ENCODE results near the gene FOXJ3.
A peak's percentile ranks its signal among the peaks of the same experiment; 100 is the strongest.

Gene FOXJ3

GRCh38 chr1:42184616-42185015 lies 150.4 kb downstream of the FOXJ3 start:
- H3K9ac ChIP-seq (ENCODE audit: low read length in 5 of 5), result no peak overlapping the region
- H3K4me3 ChIP-seq (ENCODE audit: low read depth in 1 of 5, low read length in 5 of 5), result no peak overlapping the region
- peaks cover 0 to 12% (median 8%) of the 10 kb centered on the region in 5 donors for H3K4me1 ChIP-seq (ENCODE audit: control insufficient read depth in 5 of 5, insufficient read depth in 5 of 5, low read length in 5 of 5)
- no peaks in the 10 kb centered on the region for H3K9me3 ChIP-seq (ENCODE audit: control insufficient read depth in 5 of 5, low read length in 5 of 5)
- H3K36me3 ChIP-seq (ENCODE audit: control insufficient read depth in 5 of 5, insufficient read depth in 5 of 5, low read length in 5 of 5), result peaks cover 26 to 75% (median 41%) of the 10 kb centered on the region in 5 donors
- no peak overlapping the region for H3K27ac ChIP-seq (ENCODE audit: low read depth, low read length)
- no peaks in the 10 kb centered on the region for H3K27me3 ChIP-seq (ENCODE audit: control insufficient read depth in 5 of 5, insufficient read depth in 4 of 5, low read length in 5 of 5)

GRCh38 chr1:42183957-42184268 lies 151.1 kb downstream of the FOXJ3 start:
- peaks cover 30 to 72% (median 34%) of the 10 kb centered on the region in 5 donors for H3K36me3 ChIP-seq (ENCODE audit: control insufficient read depth in 5 of 5, insufficient read depth in 5 of 5, low read length in 5 of 5)

GRCh38 chr1:42183210-42183956 lies 151.7 kb downstream of the FOXJ3 start:
- H3K27me3 ChIP-seq (ENCODE audit: control insufficient read depth in 5 of 5, insufficient read depth in 4 of 5, low read length in 5 of 5), result no peaks in the 10 kb centered on the region
- H3K9ac ChIP-seq (ENCODE audit: low read length in 5 of 5), result no peak overlapping the region
- no peaks in the 10 kb centered on the region for H3K9me3 ChIP-seq (ENCODE audit: control insufficient read depth in 5 of 5, low read length in 5 of 5)
- H3K4me3 ChIP-seq (ENCODE audit: low read depth in 1 of 5, low read length in 5 of 5), result no peak overlapping the region
- peaks cover 0 to 23% (median 19%) of the 10 kb centered on the region in 5 donors for H3K4me1 ChIP-seq (ENCODE audit: control insufficient read depth in 5 of 5, insufficient read depth in 5 of 5, low read length in 5 of 5)
- H3K36me3 ChIP-seq (ENCODE audit: control insufficient read depth in 5 of 5, insufficient read depth in 5 of 5, low read length in 5 of 5), result peaks cover 26 to 67% (median 29%) of the 10 kb centered on the region in 5 donors
- no peak overlapping the region for H3K27ac ChIP-seq (ENCODE audit: low read depth, low read length)

More at GRCh38 chr1:42183957-42184268, 151.1 kb downstream of the FOXJ3 start:
- Histone ChIP-seq H3K4me1 (ENCODE audit: control insufficient read depth in 5 of 5, insufficient read depth in 5 of 5, low read length in 5 of 5) (peaks cover 0 to 19% (median 15%) of the 10 kb centered on the region in 5 donors), H3K27ac (ENCODE audit: low read depth, low read length) (no peak overlapping the region), H3K9ac (ENCODE audit: low read length in 5 of 5) (no peak overlapping the region), H3K9me3 (ENCODE audit: control insufficient read depth in 5 of 5, low read length in 5 of 5) (no peaks in the 10 kb centered on the region), H3K27me3 (ENCODE audit: control insufficient read depth in 5 of 5, insufficient read depth in 4 of 5, low read length in 5 of 5) (no peaks in the 10 kb centered on the region), H3K4me3 (ENCODE audit: low read depth in 1 of 5, low read length in 5 of 5) (no peak overlapping the region)

GRCh38 chr1:42181687-42182086 lies 153.3 kb downstream of the FOXJ3 start:
- H3K9ac ChIP-seq (ENCODE audit: low read length in 5 of 5), result no peak overlapping the region
- H3K27ac ChIP-seq (ENCODE audit: low read depth, low read length), result no peak overlapping the region
- no peaks in the 10 kb centered on the region for H3K9me3 ChIP-seq (ENCODE audit: control insufficient read depth in 5 of 5, low read length in 5 of 5)
- no peaks in the 10 kb centered on the region for H3K27me3 ChIP-seq (ENCODE audit: control insufficient read depth in 5 of 5, insufficient read depth in 4 of 5, low read length in 5 of 5)
- H3K4me3 ChIP-seq (ENCODE audit: low read depth in 1 of 5, low read length in 5 of 5), result no peak overlapping the region
- H3K36me3 ChIP-seq (ENCODE audit: control insufficient read depth in 5 of 5, insufficient read depth in 5 of 5, low read length in 5 of 5), result peaks cover 18 to 55% (median 21%) of the 10 kb centered on the region in 5 donors
- peaks cover 0 to 35% (median 21%) of the 10 kb centered on the region in 5 donors for H3K4me1 ChIP-seq (ENCODE audit: control insufficient read depth in 5 of 5, insufficient read depth in 5 of 5, low read length in 5 of 5)

GRCh38 chr1:42179900-42180329 lies 155.1 kb downstream of the FOXJ3 start:
- no peak overlapping the region for H3K9ac ChIP-seq (ENCODE audit: low read length in 5 of 5)
- no peak overlapping the region for H3K4me3 ChIP-seq (ENCODE audit: low read depth in 1 of 5, low read length in 5 of 5)
- peaks cover 7 to 42% (median 18%) of the 10 kb centered on the region in 5 donors for H3K36me3 ChIP-seq (ENCODE audit: control insufficient read depth in 5 of 5, insufficient read depth in 5 of 5, low read length in 5 of 5)
- H3K27ac ChIP-seq (ENCODE audit: low read depth, low read length), result peak overlapping the region; percentile 31
- peaks cover 0 to 35% (median 20%) of the 10 kb centered on the region in 5 donors for H3K4me1 ChIP-seq (ENCODE audit: control insufficient read depth in 5 of 5, insufficient read depth in 5 of 5, low read length in 5 of 5)
- H3K27me3 ChIP-seq (ENCODE audit: control insufficient read depth in 5 of 5, insufficient read depth in 4 of 5, low read length in 5 of 5), result no peaks in the 10 kb centered on the region
- H3K9me3 ChIP-seq (ENCODE audit: control insufficient read depth in 5 of 5, low read length in 5 of 5), result no peaks in the 10 kb centered on the region

GRCh38 chr1:42179275-42179674 lies 155.8 kb downstream of the FOXJ3 start:
- Histone ChIP-seq H3K9ac (ENCODE audit: low read length in 5 of 5) (no peak overlapping the region), H3K36me3 (ENCODE audit: control insufficient read depth in 5 of 5, insufficient read depth in 5 of 5, low read length in 5 of 5) (peaks cover under 1 to 36% (median 14%) of the 10 kb centered on the region in 5 donors), H3K9me3 (ENCODE audit: control insufficient read depth in 5 of 5, low read length in 5 of 5) (no peaks in the 10 kb centered on the region), H3K27ac (ENCODE audit: low read depth, low read length) (peak overlapping the region; percentile 32), H3K4me3 (ENCODE audit: low read depth in 1 of 5, low read length in 5 of 5) (no peak overlapping the region), H3K4me1 (ENCODE audit: control insufficient read depth in 5 of 5, insufficient read depth in 5 of 5, low read length in 5 of 5) (peaks cover 0 to 39% (median 16%) of the 10 kb centered on the region in 5 donors), H3K27me3 (ENCODE audit: control insufficient read depth in 5 of 5, insufficient read depth in 4 of 5, low read length in 5 of 5) (no peaks in the 10 kb centered on the region)

GRCh38 chr1:42178249-42178648 lies 156.8 kb downstream of the FOXJ3 start:
- H3K36me3 ChIP-seq (ENCODE audit: control insufficient read depth in 5 of 5, insufficient read depth in 5 of 5, low read length in 5 of 5), result peaks cover 0 to 29% (median 10%) of the 10 kb centered on the region in 5 donors
- H3K27ac ChIP-seq (ENCODE audit: low read depth, low read length), result peak overlapping the region; percentile 33
- no peaks in the 10 kb centered on the region for H3K27me3 ChIP-seq (ENCODE audit: control insufficient read depth in 5 of 5, insufficient read depth in 4 of 5, low read length in 5 of 5)
- H3K9me3 ChIP-seq (ENCODE audit: control insufficient read depth in 5 of 5, low read length in 5 of 5), result no peaks in the 10 kb centered on the region
- peak overlapping the region in 1 of 5 donors; percentile 27 for H3K9ac ChIP-seq (ENCODE audit: low read length in 5 of 5)
- H3K4me3 ChIP-seq (ENCODE audit: low read depth in 1 of 5, low read length in 5 of 5), result no peak overlapping the region
- H3K4me1 ChIP-seq (ENCODE audit: control insufficient read depth in 5 of 5, insufficient read depth in 5 of 5, low read length in 5 of 5), result peaks cover 0 to 49% (median 26%) of the 10 kb centered on the region in 5 donors

GRCh38 chr1:42177541-42177981 lies 157.5 kb downstream of the FOXJ3 start:
- H3K9ac ChIP-seq (ENCODE audit: low read length in 5 of 5), result no peak overlapping the region
- no peaks in the 10 kb centered on the region for H3K27me3 ChIP-seq (ENCODE audit: control insufficient read depth in 5 of 5, insufficient read depth in 4 of 5, low read length in 5 of 5)
- H3K4me3 ChIP-seq (ENCODE audit: low read depth in 1 of 5, low read length in 5 of 5), result no peak overlapping the region
- H3K27ac ChIP-seq (ENCODE audit: low read depth, low read length), result peak overlapping the region; percentile 33
- H3K36me3 ChIP-seq (ENCODE audit: control insufficient read depth in 5 of 5, insufficient read depth in 5 of 5, low read length in 5 of 5), result peaks cover 0 to 29% (median 10%) of the 10 kb centered on the region in 5 donors
- peaks cover 0 to 55% (median 33%) of the 10 kb centered on the region in 5 donors for H3K4me1 ChIP-seq (ENCODE audit: control insufficient read depth in 5 of 5, insufficient read depth in 5 of 5, low read length in 5 of 5)
- H3K9me3 ChIP-seq (ENCODE audit: control insufficient read depth in 5 of 5, low read length in 5 of 5), result no peaks in the 10 kb centered on the region

- H3K4me1 ChIP-seq (ENCODE audit: control insufficient read depth in 5 of 5, insufficient read depth in 5 of 5, low read length in 5 of 5), result peaks cover 0 to 57% (median 38%) of the 10 kb centered on the region in 5 donors
- H3K36me3 ChIP-seq (ENCODE audit: control insufficient read depth in 5 of 5, insufficient read depth in 5 of 5, low read length in 5 of 5), result peaks cover 0 to 26% (median 10%) of the 10 kb centered on the region in 5 donors
- H3K4me3 ChIP-seq (ENCODE audit: low read depth in 1 of 5, low read length in 5 of 5), result no peak overlapping the region
- no peaks in the 10 kb centered on the region for H3K9me3 ChIP-seq (ENCODE audit: control insufficient read depth in 5 of 5, low read length in 5 of 5)
- no peak overlapping the region for H3K9ac ChIP-seq (ENCODE audit: low read length in 5 of 5)
- H3K27me3 ChIP-seq (ENCODE audit: control insufficient read depth in 5 of 5, insufficient read depth in 4 of 5, low read length in 5 of 5), result no peaks in the 10 kb centered on the region
- peak overlapping the region; percentile 33 for H3K27ac ChIP-seq (ENCODE audit: low read depth, low read length)
These were observed 158.0 kb downstream of the FOXJ3 start for GRCh38 chr1:42176902-42177519.

Data from subcutaneous abdominal adipose tissue (tissue), 5 donors.